Activated CD4-positive, alpha-beta T cell treated with anti-CD3 and anti-CD28 coated beads, Interleukin-2, amount 50 U/mL, for 16 hours (primary cell): Measurements from ENCODE around the gene ZNF160.
"Not testable (repeated sequence)": the region's sequence is repeated elsewhere in the genome, so short reads cannot be mapped to it uniquely, and the experiment has no call there.

Source experiments
- DNase-seq: peaks from one replicate; pipeline ENCODE4 v3.0.0-alpha.2; 2020

The ZNF160 gene

DNA sequence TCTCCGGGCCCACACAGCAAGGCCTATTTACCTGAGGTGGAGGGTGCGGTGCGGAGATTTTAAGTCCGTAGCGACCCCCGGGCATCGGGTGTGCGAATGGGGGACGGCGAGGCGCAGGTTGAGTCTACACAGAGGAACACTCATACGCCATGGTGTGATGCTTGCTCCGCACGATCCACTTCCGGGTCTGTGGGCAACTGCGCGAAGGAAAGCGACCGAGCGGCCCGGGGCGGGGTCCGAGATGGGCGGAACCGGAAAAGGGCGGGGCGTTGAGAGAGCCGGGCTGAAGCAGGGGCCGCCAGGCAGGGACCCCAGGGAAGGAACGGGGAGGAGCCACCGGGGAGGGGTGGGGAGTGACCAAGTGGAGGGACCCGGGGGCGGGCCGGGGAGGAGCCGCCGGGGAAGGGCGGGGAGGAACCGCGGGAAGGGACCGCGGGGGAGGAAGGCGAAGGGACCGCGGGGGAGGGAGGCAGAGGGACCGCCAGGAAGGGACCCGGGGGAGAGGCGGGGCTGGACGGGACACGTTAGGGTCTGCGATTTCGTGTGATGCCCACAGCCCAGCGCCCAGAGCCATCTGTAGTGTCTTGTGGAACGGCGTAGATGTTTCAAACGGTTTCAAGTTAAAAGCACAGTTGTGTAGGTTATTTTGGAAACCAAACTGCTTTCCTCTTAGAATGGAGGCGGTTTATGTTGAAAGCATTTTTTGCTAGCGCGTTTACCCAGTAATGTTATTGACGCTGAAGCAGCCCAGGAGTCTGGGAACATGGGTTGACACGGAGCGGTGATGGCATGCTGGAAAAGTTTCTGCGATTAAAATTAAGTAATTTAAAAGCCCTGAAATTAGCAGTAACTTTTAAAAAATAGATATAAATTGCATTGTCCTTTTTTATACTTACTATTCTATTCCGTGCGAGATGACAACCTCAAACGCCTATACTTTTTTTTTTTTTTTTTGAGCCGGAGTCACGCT, at the start of gene ZNF160:
ZNF160 (minus strand) TSS at position 189 of the 970 bp plus-strand sequence. CDS start 17,146 bp downstream, outside the sequence.
- peak; percentile 97 for DNase-seq

DNA sequence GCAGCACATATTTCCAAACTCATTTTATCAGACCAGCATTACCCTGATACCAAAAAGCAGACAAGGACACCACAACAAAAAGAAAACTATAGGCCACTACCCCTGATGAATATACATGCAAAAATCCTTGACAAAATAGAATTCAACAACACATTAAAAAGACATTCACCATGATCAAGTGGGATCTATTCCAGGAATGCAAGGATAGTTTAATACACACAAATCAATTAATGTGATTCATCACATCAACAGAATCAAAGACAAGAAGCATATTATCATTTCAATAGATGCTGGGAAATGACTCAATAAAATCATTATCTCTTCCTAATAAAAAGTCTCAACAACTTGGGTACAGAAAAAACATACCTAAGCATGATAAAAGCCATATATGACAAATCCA, 44.4 kb upstream of the ZNF160 start:
- DNase-seq = no peak

- no peak for DNase-seq
Observed at GRCh38 chr19:53140351-53140750, 37.1 kb upstream of the ZNF160 start.

GRCh38 chr19:53136432-53136831, 33.2 kb upstream of the ZNF160 start:
- DNase-seq = no peak

DNA sequence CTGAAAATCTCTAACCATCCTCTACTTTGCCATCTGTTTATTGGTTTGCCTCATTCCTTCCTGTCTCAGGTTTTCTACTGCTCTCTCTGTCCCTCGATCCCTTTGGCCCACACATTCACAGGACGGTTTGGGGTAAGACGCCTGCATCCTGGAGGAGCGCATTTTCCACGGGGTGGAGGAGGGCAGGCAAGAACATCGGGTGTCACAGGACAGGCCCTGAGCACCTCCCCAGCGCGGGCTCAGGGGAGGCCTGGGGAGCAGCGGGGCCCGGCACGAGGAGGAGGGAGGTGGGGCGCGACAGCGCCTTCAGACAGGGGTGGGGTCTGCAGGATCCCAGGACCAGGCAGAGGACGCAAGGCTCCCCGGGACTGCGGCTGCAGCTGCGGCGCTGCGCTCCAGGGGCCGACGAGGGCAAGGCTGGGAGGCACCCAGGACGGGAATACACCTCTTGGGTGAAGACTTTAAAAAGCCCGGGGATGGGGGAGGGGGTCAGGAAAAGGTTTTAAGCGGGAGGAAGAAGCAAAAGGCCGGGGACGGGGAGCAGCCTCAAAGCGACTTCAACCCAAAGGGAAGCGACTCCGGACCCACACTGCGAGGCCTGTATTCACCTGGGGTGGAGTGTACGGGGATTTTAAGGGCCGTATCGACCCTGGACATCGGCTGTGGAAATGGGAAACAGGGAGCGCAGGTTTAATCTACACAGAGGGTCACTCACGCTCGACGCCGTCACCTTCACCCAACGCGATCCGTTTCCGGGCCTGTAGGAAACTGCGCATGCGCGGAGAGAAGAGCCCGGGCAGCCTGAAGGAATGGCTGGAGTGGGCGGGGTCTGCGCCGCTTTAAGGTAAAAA, 29.1 kb upstream of the ZNF160 start, which contains the start of gene ZNF415:
ZNF415 (minus strand) TSS at position 770 of the 851 bp plus-strand sequence. CDS start 10,234 bp downstream, outside the sequence.
- no peak for DNase-seq

DNA sequence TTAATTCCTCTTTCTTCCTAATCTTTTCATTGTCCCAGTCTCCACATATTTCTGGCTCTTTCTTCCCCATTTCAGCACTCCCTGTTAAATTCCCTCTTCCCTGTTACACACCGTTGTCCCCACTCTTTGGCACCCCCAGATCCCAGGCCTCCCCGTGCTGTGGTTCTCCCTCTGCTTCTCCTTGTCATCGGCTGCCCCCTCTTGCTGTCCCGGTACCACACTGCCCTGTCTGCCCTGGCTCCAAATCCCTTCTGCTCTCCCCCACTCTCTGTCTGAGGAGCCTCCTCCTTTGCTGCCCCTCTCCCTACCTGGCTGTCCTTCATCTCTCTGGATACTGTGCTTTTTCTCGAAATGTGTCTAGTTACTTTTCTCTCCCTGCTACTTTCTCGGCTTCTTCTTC, 28.5 kb upstream of the ZNF160 start:
- no peak for DNase-seq

DNA sequence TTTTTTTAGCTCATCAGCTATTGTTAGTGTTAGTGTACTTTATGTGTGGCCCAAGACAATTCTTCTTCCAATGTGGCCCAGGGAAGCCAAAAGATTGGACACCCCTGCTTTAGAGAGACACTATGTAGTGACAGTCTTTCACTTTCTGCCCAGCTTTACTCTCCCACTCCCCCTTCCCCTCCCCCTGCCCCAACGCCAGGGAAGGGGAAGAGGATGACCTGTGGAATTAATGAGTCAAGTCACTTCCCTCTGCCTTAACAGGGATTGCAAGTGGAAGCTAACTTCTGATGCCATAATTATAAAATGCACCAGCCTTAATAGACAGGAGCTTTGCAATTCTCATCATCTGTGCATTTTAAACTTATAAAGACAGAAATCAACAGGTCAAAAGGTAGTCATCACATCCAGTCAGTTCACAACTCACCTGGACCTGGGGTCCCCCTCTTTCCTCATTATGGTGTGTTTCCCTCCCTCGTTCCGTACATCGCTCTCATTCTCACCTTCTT, 27.9 kb upstream of the ZNF160 start:
- DNase-seq = no peak

DNA sequence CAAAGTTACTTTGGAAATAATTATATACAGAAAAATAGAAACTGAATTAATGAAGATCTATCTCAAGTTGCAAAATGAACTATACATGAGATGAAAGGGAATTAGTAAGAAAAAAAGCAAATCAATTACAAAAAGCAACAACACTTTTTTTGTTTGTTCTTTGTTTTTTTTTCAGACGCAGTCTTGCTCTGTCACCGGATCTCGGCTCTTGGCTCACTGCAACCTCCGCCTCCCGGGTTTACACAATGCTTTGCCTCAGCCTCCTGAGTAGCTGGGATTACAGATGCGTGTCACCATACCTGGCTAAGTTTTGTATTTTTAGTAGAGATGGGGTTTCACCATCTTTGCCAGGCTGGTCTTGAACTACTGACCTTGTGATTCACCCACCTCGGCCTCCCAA, 27.3 kb upstream of the ZNF160 start:
- DNase-seq = no peak

DNA sequence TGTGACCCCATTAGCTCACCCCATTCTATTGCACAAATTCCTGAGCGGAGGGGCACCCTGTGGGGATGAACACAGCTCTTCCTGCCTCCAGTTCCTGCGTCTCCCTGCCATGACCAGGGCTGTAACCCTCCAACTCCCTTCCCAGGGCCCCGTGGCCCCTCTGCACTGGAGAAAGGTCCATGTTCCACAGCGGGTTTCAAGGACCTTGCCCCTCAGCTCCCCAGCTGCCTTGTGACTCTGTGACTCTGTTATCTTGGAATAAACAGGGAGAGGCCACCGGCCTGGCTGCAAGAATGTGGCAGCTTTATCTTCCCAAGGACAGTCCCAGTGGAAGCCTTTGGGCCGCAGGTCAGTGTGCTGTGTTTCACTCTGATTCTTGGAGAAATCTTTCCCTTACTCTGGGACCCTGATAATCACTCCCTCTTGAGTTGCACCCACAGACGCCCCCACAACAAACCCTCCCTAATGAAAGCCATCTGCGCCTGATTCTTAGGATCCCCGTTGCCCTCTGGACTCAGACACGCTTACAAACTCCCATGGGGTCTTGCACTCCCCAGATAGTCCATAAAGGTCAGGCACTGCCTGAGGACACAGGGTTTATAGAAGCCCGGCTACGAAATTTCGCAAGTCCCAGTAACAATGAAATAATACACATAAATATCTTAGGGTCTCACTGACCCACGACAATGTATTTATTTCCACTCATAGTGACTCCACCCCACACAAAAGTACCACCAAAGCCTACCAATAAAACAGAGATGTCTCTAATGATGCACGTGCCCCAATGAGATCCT, 23.7 kb upstream of the ZNF160 start:
- DNase-seq = not testable (repeated sequence)

GRCh38 chr19:53123400-53123799, 20.2 kb upstream of the ZNF160 start:
- DNase-seq = no peak

GRCh38 chr19:53112286-53112685, 9.1 kb upstream of the ZNF160 start:
- DNase-seq = no peak

DNA sequence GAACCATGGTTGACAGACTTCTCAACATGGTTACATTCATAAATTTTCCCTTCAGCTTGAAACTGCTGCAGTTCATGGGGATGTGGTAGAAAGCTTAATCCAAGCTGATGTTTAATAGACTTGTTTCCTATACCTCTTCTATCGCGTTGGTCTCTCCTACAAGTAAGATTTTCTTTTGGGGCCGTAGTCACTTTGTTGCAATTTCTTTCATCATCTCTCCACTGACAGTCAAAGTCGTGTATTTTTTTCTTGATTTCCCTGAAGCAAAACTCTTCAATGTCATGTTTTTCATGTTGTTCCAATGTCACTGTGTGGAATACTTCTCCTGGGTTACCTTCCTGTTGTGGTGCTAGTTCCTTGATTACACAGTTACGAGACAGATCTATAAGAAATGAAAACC, 6.3 kb upstream of the ZNF160 start:
- no peak for DNase-seq

- peak; percentile 41 for DNase-seq
Observed at GRCh38 chr19:53102756-53103233, 427 bp downstream of the ZNF160 start.

DNA sequence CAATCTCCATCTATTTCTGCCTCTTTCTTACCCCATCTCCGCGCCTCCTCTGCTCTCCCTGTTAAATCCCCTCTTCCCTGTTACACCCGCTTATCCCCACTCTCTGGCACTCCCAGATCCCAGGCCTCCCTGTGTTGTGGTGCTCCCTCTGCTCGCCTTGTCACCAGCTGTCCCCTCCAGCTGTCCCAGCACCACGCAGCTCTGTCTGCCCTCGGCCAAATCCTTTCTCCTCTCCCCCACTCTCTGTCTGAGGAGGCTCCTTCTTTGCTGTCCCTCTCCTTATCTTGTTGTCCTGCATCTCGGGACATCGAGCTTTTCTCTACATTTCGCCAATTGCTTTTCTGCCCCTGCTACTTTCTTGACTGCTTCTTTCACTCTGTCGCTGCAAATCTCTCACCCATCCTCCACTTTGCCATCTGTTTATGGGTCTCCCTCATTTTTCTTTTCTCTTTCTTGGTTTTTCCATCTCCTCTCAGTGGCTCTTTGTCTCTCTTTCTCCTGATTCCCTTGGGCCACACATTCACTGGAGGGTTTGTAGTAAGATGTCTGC, 941 bp downstream of the ZNF160 start:
- DNase-seq = no peak

- no peak for DNase-seq
Observed at GRCh38 chr19:53101518-53101917, 1.7 kb downstream of the ZNF160 start.

- not testable (repeated sequence) for DNase-seq
Observed at GRCh38 chr19:53098570-53098969, 4.7 kb downstream of the ZNF160 start.

DNA sequence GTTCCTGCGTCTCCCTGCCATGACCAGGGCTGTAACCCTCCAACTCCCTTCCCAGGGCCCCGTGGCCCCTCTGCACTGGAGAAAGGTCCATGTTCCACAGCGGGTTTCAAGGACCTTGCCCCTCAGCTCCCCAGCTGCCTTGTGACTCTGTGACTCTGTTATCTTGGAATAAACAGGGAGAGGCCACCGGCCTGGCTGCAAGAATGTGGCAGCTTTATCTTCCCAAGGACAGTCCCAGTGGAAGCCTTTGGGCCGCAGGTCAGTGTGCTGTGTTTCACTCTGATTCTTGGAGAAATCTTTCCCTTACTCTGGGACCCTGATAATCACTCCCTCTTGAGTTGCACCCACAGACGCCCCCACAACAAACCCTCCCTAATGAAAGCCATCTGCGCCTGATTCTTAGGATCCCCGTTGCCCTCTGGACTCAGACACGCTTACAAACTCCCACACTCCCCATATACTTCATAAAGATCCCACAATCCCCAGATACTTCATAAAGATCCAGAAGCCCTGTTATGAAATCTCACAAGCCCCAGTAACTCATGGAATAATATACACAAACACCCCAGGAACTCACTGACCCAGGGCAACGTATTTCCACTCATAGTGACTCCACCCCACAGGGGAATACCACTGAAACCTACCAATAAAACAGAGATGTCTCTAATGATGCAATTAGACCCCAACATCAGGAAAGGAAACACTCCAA, 6.1 kb downstream of the ZNF160 start:
- not testable (repeated sequence) for DNase-seq

DNA sequence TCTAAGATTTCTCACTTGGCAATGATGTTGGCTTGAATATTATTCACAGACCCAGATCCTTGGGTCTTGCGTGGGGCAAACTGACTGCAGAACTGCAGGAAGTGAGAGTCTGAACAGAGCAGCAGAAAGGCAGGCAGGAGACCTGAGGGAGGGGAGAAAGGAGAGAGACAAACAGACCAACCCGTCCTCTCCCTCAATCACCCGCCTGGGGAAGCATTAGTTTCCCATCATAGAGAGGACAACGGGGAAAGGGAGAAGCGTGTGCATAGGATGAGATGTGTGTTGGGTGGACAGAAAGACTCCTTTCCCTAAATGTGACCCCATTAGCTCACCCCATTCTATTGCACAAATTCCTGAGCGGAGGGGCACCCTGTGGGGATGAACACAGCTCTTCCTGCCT, 6.6 kb downstream of the ZNF160 start:
- DNase-seq = not testable (repeated sequence)

GRCh38 chr19:53094754-53095575, 8.3 kb downstream of the ZNF160 start:
- DNase-seq = no peak

DNA sequence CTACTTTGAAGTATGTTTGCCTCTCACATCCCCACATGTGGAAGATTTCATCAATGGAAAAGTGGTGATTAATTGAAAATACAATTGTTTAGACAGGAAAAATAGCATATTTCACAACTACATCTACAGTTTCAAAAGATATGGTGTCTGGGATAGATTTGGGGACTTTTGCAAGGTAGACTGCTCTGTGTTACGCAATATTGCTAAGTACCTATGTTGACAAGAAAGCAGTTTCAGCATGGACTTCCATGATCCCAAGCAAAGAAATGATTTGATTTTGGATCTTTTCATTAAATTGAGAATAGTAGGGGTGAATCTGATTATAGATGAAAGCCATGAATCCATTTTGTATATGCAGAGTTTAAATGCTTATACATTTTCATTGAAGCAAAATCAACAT, 10.5 kb downstream of the ZNF160 start:
- no peak for DNase-seq
